HUES6 (cell line): ENCODE results near the gene ORM1.
"Not testable (repeated sequence)": the region's sequence is repeated elsewhere in the genome, so short reads cannot be mapped to it uniquely, and the experiment has no call there.

Experiments
- H3K27ac ChIP-seq: 2 replicates; pipeline ENCODE4 v1.7.0; 2013; ENCODE audit warnings: low read depth, mild to moderate bottlenecking, low read length, inconsistent platforms
- H3K27me3 ChIP-seq: 2 replicates; pipeline ENCODE4 v1.6.1; 2013; ENCODE audit warnings: low read length; ENCODE audit not compliant: control insufficient read depth, insufficient read depth
- H3K36me3 ChIP-seq: 2 replicates; pipeline ENCODE4 v1.6.1; 2013; ENCODE audit warnings: low read length; ENCODE audit not compliant: control insufficient read depth, insufficient read depth
- H3K4me1 ChIP-seq: 2 replicates; pipeline ENCODE4 v1.6.1; 2013; ENCODE audit warnings: low read length; ENCODE audit not compliant: control insufficient read depth, insufficient read depth
- H3K4me3 ChIP-seq: 2 replicates; pipeline ENCODE4 v1.5.1; 2013; ENCODE audit warnings: low read depth, low read length
- H3K9ac ChIP-seq: one replicate; pipeline ENCODE4 v1.6.1; 2013; ENCODE audit warnings: mild to moderate bottlenecking, low read length
- H3K9me3 ChIP-seq: 2 replicates; pipeline ENCODE4 v1.6.1; 2013; ENCODE audit warnings: low read depth, low read length; ENCODE audit not compliant: control insufficient read depth, insufficient read depth

The ORM1 gene

DNA sequence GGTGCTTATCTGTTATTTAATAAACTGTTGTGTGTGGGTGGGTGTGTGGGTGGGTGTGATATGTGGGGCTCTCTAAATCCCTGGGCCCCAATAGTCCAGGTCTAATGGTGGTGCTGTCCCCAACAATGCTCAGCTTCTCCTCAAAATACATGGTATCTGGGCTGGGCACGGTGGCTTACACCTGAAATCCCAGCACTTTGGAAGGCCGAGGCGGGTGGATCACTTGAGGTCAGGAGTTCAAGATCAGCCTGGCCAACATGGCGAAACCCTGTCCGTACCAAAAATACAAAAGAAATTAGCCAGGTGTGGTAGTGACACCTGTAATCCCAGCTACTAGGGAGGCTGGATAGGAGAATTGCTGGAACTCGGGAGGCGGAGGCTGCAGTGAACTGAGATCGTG lies 4.5 kb upstream of the ORM1 start:
- no peaks in the 10 kb centered on the region for H3K27me3 ChIP-seq
- no peak overlapping the region for H3K9ac ChIP-seq
- H3K36me3 ChIP-seq = no peaks in the 10 kb centered on the region
- H3K4me1 ChIP-seq = peaks cover 3% of the 10 kb centered on the region; the same call in 1 of the 2 replicates
- H3K9me3 ChIP-seq = no peaks in the 10 kb centered on the region
- no peak overlapping the region for H3K4me3 ChIP-seq
- no peak overlapping the region for H3K27ac ChIP-seq

DNA sequence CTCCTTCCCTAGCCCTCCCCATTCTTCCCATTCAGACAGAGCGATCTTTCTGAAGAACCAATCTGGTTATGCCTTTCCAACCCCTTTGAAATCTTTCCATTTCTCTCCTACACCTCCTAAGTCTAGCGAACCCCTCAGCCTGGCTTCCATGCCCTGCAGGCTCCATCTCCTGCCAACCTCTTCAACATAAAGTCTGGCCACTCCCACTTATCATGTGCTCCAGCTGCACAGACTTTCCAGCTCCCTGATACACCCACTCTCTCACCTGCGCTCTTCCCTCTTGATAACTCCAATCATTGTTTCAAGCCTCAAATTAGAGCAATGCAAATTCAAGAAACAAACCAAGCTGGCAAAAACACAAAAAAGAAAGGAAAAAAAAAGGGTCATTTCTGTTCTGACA lies 3.8 kb upstream of the ORM1 start:
- Histone ChIP-seq H3K36me3 (no peaks in the 10 kb centered on the region), H3K9me3 (no peaks in the 10 kb centered on the region), H3K27ac (no peak overlapping the region), H3K4me1 (peaks cover 3% of the 10 kb centered on the region; the same call in 1 of the 2 replicates), H3K9ac (no peak overlapping the region), H3K27me3 (no peaks in the 10 kb centered on the region), H3K4me3 (no peak overlapping the region)

DNA sequence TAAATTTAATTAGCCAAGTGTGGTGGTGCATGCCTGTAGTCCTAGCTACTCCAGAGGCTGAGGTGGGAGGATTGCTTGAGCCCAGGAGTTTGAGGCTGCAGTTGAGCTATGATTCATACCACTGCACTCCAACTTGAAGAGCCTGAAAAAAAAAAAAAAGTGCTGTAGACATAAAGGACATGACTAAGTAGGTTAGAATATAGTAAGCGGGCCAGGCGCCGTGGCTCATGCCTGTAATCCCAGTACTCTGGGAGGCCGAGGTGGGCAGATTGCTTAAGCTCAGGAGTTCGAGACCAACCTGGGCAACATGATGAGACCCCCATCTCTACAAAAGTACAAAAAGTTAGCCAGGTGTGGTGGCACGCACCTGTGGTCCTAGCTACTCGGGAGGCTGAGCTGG lies 2.2 kb upstream of the ORM1 start:
- not testable (repeated sequence) for H3K27ac ChIP-seq, H3K4me3 ChIP-seq, H3K9me3 ChIP-seq, H3K4me1 ChIP-seq, H3K27me3 ChIP-seq, H3K36me3 ChIP-seq, H3K9ac ChIP-seq

DNA sequence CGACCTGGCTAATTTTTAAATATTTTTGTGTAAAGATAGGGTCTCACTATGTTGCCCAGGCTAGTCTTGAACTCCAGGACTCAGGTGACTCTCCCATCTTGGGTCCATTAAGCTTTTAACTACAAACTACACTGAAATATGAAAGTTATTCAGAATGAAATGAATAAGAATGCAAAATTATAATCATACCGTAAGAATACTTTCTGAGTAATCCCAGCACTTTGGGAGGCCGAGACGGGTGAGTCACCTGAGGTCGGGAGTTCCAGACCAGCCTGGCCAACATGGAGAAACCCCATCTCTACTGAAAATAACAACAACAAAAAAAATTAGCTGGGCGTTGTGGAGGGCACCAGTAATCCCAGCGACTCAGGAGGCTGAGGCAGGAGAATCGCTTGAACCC lies 1.1 kb upstream of the ORM1 start:
- Histone ChIP-seq H3K4me3 (no peak overlapping the region), H3K4me1 (peaks cover 1% of the 10 kb centered on the region; the same call in 1 of the 2 replicates), H3K27me3 (no peaks in the 10 kb centered on the region), H3K9me3 (no peaks in the 10 kb centered on the region), H3K9ac (no peak overlapping the region), H3K36me3 (no peaks in the 10 kb centered on the region), H3K27ac (no peak overlapping the region)

DNA sequence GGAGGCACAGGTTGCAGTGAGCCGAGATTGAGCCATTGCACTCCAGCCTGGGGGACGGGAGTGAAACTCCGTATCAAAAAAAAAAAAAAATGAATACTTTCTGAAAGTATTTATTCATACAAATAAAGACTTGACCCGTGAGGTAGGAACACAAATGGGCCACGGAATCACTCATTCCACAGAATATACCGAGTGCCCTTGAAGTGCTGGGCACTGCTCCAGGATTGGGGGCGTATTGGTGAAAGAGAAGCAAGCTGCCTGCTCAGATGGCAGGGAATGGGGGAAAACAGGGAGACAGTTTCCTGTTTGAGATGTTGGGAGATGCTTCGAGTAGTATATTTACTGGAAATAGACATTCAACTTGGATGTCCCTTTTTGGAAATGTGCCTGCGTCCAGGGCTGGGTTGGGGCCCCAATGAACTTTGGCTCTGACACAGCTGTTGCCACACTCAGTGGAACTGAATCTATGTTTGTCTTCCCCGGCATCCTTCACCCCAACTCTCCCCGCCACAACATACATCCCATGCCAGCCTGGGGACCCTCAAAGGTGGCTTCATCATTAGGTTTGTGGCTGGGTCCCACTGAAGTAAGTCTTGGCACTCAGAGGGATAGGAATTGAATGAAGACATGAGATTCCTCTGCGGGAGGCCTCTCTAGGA lies 609 bp upstream of the ORM1 start:
- H3K4me3 ChIP-seq = not testable (repeated sequence)

DNA sequence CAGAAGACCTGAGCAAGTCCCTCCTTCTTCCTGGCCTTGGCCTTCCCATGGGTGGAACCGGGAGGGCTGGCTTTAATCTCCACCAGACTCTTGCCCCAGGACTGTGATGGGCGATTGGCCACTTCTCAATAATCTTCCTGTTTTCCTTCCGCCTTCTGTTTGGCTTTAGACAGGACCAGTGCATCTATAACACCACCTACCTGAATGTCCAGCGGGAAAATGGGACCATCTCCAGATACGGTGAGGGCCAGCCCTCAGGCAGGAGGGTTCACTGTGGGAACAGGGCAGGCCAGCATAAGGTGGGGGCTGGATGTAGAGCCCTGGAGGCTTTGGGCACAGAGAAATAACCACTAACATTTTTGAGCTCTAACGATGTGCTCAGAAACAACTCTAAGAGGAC lies 951 bp downstream of the ORM1 start:
- H3K27ac ChIP-seq, H3K9me3 ChIP-seq, H3K36me3 ChIP-seq, H3K9ac ChIP-seq, H3K27me3 ChIP-seq, H3K4me1 ChIP-seq, H3K4me3 ChIP-seq: not testable (repeated sequence)

More for the DNA sequence above, 609 bp upstream of the ORM1 start:
- not testable (repeated sequence) for H3K27me3 ChIP-seq, H3K4me1 ChIP-seq, H3K27ac ChIP-seq, H3K9me3 ChIP-seq, H3K9ac ChIP-seq, H3K36me3 ChIP-seq

DNA sequence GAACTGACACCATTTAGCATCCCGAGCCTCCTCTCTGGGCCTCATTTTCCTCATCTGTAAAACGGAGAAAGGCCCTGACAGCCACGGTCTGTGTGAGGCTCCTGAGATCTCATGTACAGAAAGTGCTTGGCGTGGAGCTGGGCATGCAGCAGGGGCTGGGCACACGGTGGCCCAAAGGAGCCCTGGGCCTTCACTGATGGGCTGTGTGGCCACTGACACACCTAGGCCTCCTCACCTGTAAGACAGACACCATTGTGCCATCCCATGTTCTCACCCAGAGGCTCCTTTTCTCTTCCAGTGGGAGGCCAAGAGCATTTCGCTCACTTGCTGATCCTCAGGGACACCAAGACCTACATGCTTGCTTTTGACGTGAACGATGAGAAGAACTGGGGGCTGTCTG lies 1.6 kb downstream of the ORM1 start:
- Histone ChIP-seq H3K4me3 (no peak overlapping the region), H3K27ac (no peak overlapping the region), H3K36me3 (no peaks in the 10 kb centered on the region), H3K27me3 (no peaks in the 10 kb centered on the region), H3K9me3 (no peaks in the 10 kb centered on the region), H3K9ac (no peak overlapping the region), H3K4me1 (no peaks in the 10 kb centered on the region)

DNA sequence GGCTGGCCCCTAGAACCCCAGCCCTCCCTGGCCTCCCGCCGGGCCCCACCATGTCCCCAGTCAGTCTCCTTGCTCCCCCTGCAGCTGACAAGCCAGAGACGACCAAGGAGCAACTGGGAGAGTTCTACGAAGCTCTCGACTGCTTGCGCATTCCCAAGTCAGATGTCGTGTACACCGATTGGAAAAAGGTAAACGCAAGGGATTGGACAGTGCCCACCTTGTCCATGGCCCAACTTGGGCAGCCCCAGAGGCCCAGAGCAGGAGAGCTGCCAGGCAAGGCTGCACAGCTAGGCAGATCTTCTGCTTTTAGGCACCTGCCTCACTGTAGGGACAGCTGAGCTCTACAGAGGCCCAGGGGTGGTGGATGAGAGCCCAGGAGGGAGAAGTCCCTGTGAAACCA lies 2.1 kb downstream of the ORM1 start:
- not testable (repeated sequence) for H3K9ac ChIP-seq, H3K9me3 ChIP-seq, H3K4me3 ChIP-seq, H3K27ac ChIP-seq, H3K27me3 ChIP-seq, H3K36me3 ChIP-seq, H3K4me1 ChIP-seq

DNA sequence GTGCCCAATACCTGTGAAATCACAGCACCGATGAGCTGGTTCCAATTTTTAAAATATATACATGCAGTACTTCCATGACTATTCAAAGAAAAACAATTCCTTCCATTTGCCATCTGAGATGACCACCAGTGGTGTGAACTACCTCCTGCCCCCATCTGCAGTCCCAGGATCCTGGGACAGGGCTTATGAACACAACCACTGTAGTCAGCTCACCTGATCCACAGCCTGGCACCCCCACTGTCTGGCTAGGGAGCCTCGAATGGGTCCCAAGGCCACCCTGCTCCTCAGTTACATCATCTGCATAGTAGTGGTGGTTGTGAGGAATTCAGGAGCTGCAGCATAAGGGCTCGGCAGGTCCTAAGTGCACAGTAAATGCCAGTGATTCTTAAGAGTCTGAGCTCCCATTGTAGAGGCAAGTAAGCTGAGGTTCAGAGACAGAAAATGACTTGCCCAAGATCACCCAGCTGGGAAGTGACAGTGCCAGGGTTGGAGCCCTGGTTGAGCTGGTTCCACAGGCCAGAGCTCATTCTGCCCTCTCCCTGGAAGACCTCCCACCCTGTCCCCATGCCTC lies 2.9 kb downstream of the ORM1 start:
- H3K9ac ChIP-seq, H3K4me3 ChIP-seq, H3K36me3 ChIP-seq, H3K27ac ChIP-seq, H3K27me3 ChIP-seq, H3K9me3 ChIP-seq, H3K4me1 ChIP-seq: not testable (repeated sequence)

DNA sequence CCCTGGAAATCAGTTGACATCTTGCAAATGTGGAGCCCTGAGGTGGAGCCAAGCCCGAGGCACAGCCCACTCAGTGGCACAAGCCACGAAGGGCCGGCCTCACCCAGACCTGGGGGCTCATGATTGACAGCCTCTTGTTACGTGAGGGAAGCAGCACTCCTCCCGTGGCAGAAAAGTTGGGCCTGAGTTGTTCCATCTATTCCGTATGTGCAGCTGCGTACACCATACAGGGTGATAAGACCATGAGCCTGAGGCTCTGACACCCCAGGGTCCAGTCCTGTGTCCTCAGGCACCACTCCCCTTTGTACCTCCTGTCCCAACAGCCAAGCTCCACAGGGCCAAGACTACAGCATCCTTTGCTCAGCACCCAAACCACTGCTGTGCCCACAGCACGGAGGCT lies 4.9 kb downstream of the ORM1 start:
- no peaks in the 10 kb centered on the region for H3K27me3 ChIP-seq
- H3K9ac ChIP-seq = no peak overlapping the region
- no peak overlapping the region for H3K4me3 ChIP-seq
- no peaks in the 10 kb centered on the region for H3K9me3 ChIP-seq
- no peaks in the 10 kb centered on the region for H3K36me3 ChIP-seq
- no peaks in the 10 kb centered on the region for H3K4me1 ChIP-seq
- H3K27ac ChIP-seq = no peak overlapping the region

DNA sequence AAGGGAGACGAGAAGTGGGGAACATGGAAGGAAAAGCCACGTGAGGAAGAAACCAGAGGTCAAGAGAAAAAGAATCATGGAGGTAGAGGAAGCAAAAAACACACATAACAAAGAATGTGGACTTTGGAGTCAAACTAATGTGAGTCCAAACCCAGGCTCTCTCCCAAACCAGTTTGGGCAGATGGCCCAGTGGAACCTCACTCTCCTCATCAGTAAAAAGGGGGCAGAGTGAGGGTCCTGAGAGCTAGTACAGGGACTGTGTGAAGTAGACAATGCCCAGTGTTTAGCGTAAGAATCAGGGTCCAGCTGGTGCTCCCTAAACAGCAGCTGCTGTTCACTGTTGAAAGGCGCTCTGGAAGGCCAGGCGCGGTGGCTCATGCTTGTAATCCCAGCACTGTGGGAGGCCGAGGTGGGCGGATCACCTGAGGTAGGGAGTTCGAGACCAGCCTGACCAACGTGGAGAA lies 5.5 kb downstream of the ORM1 start:
- H3K27ac ChIP-seq, H3K36me3 ChIP-seq, H3K27me3 ChIP-seq, H3K9ac ChIP-seq, H3K4me1 ChIP-seq, H3K4me3 ChIP-seq, H3K9me3 ChIP-seq: not testable (repeated sequence)
